Prostate gland (tissue), 2 donors: ENCODE measurements around the gene IFNA13.

Experiments used
- CTCF ChIP-seq, 4 experiments: fragments of 200-600 bp in 2 of 4; fragments of 450-650 bp in 2 of 4; sonication (generic) in 2 of 4; IDR thresholded peaks; 1 replicate in 3 of 4; 2 replicates in 1 of 4; pipeline ENCODE4 v1.5.1; 2016 to 2019; ENCODE audit warnings: antibody characterized with exemption in 4 of 4, mild to moderate bottlenecking in 2 of 4, moderate library complexity in 2 of 4
- POLR2A ChIP-seq: fragments of 450-650 bp; IDR thresholded peaks from one replicate; pipeline ENCODE4 v1.6.1; 2016; ENCODE audit warnings: antibody characterized with exemption, mild to moderate bottlenecking

- no peak for TF ChIP-seq POLR2A
- no peak for TF ChIP-seq CTCF (IDR thresholded peaks at IDR 0.05)
Measured at GRCh38 chr9:21340735-21341134, 27.1 kb downstream of the IFNA13 start.
